HG03521 (cell line): ENCODE measurements around the gene G2E3.
"Not testable (repeated sequence)": the region's sequence is repeated elsewhere in the genome, so short reads cannot be mapped to it uniquely, and the experiment has no call there.

Source experiments
- ATAC-seq: cut with Tn5 transposase; IDR thresholded peaks from one replicate; pipeline ENCODE4 v1.9.1; 2021; ENCODE audit warnings: mild to moderate bottlenecking, moderate library complexity; ENCODE audit not compliant: unreplicated experiment

G2E3 gene

GRCh38 chr14:30558362-30558674 is 640 bp upstream of the G2E3 start:
- ATAC-seq: no peak

GRCh38 chr14:30559638-30560091 is 707 bp downstream of the G2E3 start:
- no peak for ATAC-seq

- no peak for ATAC-seq
Observed at GRCh38 chr14:30560581-30560980, 1.6 kb downstream of the G2E3 start.

GRCh38 chr14:30564235-30564867 is 5.4 kb downstream of the G2E3 start:
- no peak for ATAC-seq

GRCh38 chr14:30564868-30565248 is 5.9 kb downstream of the G2E3 start:
- no peak for ATAC-seq

DNA sequence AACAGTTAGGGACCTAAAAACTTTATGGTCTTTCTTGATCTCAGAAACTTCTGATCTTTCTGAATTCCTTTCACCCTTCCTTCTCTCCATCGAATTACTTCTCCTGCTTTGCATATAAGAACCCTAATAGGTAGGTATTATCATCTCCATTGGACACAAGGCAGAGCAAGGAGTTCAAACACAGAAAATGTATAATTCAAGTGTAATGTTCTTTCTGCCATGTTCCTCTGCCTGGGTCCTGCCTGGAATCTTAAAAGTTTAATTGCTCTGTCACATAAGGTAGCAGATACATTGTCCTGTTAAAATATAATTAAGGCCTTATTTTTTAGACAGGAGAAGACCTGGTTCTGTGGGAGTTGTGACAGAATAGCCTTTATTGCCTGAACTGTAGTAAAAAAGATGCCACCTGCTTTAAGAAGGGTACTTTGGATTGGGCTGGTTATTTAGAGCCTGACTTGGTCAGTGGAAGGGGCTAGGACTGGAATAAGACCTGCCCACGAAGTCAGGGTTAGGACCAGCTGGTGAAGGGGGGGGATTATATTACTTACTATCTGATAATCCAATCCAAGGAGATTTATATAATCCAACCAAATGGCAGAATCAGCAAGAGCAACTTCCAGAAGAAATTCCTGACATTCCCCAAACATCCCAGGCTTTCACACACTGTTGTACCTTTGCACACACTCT is 10.4 kb downstream of the G2E3 start:
- ATAC-seq: no peak

GRCh38 chr14:30569903-30570226 is 10.9 kb downstream of the G2E3 start:
- ATAC-seq: no peak

DNA sequence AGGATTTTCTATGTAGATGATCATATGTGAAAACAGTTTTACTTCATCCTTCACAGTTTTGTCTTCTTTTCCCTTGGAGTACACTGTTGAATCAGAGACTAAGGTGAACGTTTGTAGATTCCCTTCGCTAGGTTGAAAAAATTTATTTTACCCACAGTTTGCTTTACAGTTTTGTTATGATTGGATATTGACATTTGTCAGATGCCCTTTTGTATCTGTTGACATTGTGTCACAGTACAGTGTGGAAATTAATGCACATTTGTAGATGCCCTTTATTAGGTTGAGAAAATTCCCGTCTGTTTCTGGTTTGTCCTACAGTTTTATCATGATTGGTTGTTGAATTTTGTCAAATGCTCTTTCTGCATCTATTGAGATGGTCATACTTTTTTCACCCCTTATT is 13.3 kb downstream of the G2E3 start:
- ATAC-seq: no peak

- no peak for ATAC-seq
Observed at GRCh38 chr14:30572771-30573170, 13.8 kb downstream of the G2E3 start.

DNA sequence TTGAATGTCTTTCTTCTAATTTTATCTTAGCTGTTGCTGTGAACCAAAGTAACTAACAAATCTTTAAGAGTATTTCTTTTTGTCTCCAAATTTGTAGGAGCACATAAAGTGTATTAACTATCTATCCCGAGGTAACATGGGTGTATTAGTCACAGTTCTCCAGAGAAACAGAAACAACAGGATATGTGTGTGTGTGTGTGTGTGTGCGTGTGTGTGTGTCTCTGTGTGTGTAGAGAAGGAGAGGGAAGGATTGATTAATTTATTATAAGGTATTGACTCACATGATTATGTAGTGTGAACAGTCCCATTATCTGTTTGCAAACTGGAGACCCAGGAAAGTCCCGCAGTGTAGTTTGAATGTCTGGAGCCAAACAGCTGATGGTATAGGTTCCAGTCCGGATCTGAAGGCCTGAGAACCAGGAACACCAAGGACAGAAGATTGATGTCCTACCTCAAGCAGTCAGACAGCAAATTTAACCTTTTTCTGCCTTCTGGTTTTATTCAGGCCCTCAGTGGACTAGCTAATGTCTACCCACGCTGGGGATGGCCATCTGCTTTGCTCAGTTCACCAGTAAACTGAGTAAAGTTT is 14.4 kb downstream of the G2E3 start:
- no peak for ATAC-seq

- no peak for ATAC-seq
Observed at GRCh38 chr14:30573966-30574365, 15.0 kb downstream of the G2E3 start.

GRCh38 chr14:30574777-30575176 is 15.8 kb downstream of the G2E3 start:
- not testable (repeated sequence) for ATAC-seq

GRCh38 chr14:30576333-30576732 is 17.4 kb downstream of the G2E3 start:
- not testable (repeated sequence) for ATAC-seq

DNA sequence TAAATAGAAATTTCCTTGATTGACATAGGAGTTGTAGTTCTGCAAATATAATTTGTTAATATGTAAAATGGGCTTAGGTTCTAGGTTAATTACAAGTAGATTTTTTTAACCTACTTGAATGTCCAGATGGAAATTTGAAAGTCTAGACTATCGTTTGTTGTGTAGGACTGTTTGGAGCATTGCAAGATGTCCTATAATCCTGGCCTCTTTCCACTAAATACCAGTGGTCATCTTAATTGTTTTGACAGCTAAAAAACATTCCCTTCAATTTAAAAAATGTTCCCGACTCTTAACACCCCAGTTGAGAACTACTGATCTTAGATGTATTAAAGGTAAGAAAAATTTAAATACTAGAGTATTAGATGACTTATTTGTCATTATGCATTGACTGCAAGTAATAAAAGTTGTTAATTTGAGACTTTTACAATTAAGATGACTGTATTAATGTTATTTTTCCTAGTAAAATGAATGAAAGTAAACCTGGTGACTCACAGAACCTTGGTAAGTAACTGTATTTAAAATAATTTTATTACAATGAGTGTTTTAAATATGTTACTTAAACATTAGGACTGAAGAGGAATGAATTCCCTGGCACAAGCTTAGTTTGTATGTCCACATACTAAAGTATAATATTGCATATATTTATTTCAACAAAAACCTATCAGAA is 21.8 kb downstream of the G2E3 start:
- no peak for ATAC-seq

DNA sequence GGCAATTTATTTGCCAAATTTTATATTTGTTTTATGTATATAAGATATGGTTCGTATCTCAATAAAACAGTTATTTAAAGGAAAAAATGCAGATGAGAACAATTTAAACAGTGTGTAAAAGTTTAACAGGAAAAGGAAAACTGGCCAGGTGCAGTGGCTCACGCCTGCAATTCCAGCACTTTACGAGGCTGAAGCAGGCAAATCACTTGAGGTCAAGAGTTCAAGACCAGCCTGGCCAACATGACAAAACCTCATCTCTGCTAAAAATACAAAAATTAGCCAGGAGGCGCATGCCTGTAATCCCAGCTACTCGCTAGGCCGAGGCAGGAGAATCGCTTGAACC is 22.3 kb downstream of the G2E3 start:
- no peak for ATAC-seq

DNA sequence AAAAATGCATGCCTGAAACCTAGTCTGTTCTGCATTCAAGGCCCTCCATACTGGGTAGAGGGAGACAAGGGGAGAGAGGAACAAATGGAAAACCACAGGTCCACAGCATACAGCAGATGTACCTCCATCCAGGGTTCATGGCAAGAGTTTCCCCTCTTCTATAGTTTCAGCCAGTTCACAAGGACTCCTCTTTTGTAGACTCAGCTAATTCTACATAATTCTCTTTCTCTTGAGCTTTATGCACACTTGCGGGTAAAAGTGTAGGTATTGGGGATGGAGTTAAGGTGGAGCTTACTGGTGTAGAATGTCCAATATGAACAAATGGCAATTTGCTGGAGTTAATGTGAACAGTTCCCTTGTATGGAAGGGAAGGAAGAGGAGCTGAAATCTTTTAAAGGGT is 23.4 kb downstream of the G2E3 start:
- no peak for ATAC-seq

DNA sequence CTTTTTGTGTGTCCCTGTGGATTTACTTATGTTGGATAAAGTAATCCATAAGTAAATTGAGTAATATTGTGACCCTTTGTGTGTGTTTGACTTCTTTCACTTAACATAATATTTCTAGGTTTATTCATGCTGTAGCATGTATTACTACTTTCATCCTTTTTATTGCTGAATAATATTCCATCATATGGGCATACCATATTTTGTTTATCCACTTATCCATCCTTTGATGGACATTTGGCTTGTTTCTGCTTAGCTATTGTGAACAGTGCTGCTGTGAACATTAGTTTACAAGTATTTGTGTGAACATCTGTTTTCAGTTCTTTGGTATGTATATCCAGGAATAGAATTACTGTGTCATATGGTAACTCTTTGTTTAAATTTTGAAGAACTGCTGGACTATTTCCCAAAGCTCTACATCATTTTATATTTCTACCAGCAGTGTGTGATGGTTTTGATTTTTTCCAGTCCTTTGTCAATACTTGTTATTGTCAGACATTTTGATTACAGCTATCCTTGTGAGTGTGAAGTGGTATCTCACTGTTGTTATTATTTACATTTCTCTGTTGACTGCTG is 25.2 kb downstream of the G2E3 start:
- no peak for ATAC-seq

GRCh38 chr14:30585204-30585603 is 26.2 kb downstream of the G2E3 start:
- no peak for ATAC-seq

GRCh38 chr14:30587141-30587540 is 28.2 kb downstream of the G2E3 start:
- no peak for ATAC-seq

DNA sequence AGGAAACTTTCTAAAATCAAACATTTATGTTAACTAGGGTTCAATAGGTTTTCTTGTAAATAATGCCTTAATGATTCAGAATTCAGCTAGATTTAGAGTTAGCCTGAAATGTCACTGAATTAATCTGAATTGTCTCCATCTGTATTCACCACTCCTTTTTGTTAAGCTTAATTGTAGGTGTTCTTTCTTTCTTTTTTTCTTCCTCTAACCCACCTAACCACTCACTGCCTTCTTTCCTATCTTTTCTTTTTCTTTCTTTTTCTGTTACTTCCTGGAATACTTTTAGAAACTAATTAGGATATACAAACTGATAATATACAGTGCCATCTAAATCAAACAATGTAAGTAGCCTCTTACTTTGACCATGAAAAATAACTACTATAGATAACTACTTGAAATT is 29.9 kb downstream of the G2E3 start:
- no peak for ATAC-seq

- no peak for ATAC-seq
Observed at GRCh38 chr14:30596935-30597334, 38.0 kb downstream of the G2E3 start.

- ATAC-seq: no peak
Observed at GRCh38 chr14:30597504-30597903, 38.5 kb downstream of the G2E3 start.
